ENCODE data around the gene SNIP1.
"Not testable (repeated sequence)": the region's sequence is repeated elsewhere in the genome, so short reads cannot be mapped to it uniquely, and the experiment has no call there.

The SNIP1 gene

DNA sequence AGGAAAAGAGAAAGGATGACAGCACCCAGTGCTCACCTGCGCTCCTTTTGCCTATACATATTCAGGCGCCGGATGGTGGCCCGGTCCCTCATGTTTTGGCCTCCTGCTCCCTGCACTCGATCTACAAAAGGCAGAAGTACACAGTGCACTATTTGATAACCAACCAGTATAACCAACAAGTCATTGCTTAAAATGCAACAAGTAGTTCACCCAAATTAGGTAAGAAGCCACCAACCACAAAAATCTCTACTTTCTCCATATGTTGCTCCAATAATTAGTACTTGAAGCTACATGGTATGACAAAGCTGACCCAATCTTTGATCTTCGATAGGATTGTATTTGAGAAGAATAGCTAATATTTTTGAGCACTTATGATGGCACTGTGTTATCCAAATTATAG is 39.6 kb upstream of the SNIP1 start:
- H3K4me3 ChIP-seq (replicated peaks; ENCODE audit: low read depth, low read length): no peak overlapping the region
- no peak for DNase-seq (ENCODE audit: low read depth)
- TF ChIP-seq, protein P1, sequence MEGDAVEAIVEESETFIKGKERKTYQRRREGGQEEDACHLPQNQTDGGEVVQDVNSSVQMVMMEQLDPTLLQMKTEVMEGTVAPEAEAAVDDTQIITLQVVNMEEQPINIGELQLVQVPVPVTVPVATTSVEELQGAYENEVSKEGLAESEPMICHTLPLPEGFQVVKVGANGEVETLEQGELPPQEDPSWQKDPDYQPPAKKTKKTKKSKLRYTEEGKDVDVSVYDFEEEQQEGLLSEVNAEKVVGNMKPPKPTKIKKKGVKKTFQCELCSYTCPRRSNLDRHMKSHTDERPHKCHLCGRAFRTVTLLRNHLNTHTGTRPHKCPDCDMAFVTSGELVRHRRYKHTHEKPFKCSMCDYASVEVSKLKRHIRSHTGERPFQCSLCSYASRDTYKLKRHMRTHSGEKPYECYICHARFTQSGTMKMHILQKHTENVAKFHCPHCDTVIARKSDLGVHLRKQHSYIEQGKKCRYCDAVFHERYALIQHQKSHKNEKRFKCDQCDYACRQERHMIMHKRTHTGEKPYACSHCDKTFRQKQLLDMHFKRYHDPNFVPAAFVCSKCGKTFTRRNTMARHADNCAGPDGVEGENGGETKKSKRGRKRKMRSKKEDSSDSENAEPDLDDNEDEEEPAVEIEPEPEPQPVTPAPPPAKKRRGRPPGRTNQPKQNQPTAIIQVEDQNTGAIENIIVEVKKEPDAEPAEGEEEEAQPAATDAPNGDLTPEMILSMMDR (IDR thresholded peaks at IDR 0.05; ENCODE audit: low read length, missing control alignments): no peak

DNA sequence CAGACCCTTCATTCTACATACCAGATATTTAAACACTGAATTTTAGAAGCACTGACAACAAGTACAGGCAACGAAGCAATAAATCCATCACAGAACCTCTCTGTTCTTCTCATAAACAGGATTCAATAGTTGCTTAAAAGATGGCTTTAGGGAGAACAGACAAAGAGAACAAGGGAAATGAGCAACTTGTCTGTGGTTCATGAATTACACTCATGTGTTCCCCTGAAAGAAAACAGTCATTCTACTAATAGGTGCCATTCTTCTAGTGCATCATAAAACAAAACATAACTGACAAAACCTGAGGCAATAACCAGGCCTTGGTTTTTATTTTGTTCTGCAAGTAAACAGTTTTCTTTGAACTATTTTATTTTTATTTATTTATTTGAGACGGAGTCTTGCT is 34.8 kb upstream of the SNIP1 start:
- TF ChIP-seq, protein P1 (IDR thresholded peaks at IDR 0.05; ENCODE audit: low read length, missing control alignments): no peak
- H3K4me3 ChIP-seq (replicated peaks; ENCODE audit: low read depth, low read length): no peak overlapping the region
- no peak for DNase-seq (ENCODE audit: low read depth)

DNA sequence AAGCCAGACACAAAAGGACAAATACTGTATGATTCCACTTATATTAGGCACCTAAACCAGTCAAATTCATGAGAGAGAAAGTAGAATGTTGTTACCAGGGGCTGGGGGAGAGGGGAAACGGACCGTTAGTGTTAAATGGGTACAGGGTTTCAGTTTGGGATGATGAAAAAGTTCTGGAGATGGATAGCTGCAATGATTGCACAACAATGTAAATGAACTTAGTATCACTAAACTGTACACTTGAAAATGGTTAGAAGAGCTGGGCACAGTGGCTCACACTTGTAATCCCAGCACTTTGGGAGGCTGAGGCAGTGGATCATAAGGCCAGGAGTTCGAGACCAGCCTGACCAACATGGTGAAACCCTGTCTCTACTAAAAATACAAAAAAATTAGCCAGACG is 30.5 kb upstream of the SNIP1 start:
- H3K4me3 ChIP-seq (replicated peaks; ENCODE audit: low read depth, low read length); DNase-seq (ENCODE audit: low read depth): not testable (repeated sequence)

DNA sequence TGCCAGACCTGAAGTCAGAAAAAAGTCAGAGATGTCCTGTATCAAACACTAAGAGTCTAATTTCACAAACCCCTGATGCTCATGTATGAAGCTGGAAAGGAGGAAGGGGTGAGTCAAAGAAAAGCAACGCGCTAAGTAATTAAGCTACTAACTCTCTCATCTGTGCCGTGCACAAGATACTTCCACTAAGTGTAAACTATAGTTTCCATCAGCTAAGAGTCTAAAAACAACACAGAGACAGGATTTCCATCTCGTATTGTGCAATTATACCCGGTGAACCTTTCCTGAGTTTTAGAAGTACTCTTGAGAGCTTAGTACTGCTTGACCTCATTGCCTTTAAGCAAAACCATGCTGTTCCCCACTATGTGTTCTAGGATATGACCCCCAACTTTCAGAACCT is 21.6 kb upstream of the SNIP1 start:
- peak; percentile 31 for DNase-seq (ENCODE audit: low read depth)
- no peak overlapping the region for H3K4me3 ChIP-seq (replicated peaks; ENCODE audit: low read depth, low read length)
- TF ChIP-seq, protein P1 (IDR thresholded peaks at IDR 0.05; ENCODE audit: low read length, missing control alignments): no peak

DNA sequence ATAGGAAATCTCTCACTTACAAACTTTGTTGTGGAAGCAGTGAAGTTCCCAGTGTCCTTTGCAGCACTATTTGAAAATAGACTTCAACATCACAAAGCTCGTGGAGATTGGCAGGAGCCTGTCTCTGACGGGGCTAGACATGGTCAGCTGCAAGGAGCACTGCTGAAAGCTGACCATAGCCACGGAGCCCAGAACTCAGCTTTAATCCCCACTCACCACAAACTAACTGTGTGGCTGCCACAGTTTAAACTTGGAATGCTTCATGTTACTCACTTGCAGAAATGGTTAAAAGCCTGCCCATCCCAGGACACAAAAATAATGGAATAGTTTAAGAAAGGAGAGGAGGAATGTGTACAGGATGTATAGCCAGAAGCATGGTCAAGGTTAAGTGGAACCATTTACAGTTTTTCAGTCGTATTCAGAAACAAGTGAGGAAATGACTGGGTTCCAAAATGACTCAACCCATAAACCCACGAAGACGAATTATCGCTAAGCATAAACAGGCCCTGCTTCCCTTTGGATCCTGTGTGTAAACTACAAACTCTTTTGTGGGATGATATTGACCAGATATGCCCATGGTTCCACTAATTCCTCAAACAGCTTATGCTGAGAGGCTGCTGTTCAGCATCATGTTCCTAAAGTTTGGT is 20.9 kb upstream of the SNIP1 start:
- H3K4me3 ChIP-seq (replicated peaks; ENCODE audit: low read depth, low read length): no peak overlapping the region
- peak; percentile 54 for DNase-seq (ENCODE audit: low read depth)
- TF ChIP-seq, protein P1 (IDR thresholded peaks at IDR 0.05; ENCODE audit: low read length, missing control alignments): no peak

DNA sequence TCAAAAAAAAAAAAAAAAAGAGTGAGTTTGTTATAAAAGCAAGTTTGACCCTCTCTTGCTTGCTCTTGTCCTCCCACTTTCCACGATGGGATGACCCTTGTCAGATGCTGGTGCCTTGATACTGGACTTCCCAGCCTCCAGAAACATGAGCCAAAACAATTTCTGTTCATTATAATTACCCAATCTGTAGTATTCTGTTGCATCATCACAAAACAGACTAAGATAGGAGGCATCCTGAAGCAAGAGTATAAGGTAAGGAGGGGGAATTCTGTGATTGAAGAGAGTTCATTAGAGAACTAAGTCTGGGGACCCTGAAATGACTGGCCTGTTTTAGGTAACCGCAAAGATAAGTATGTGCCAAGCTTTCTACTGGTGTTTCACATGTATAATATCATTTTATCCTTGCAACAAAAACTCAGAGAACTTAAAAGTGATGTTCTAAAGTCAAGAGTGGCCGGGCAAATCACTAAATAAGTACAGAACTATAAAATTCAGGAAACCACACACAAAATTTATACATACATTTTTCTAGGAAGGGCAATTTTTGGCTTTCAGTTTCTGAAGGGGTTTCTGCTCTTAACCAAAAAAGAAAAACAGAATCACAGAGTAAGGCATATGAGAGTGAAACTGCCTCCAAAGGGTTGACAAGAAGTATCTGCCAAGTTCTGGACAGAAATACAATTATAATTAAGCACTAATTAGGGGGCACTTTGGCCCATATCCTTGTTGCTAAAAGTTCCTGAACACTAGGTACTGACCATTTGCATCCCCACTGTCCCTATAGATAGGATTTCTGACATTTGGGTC is 16.6 kb upstream of the SNIP1 start:
- no peak overlapping the region for H3K4me3 ChIP-seq (replicated peaks; ENCODE audit: low read depth, low read length)
- TF ChIP-seq, protein P1 (IDR thresholded peaks at IDR 0.05; ENCODE audit: low read length, missing control alignments): no peak
- DNase-seq (ENCODE audit: low read depth): no peak

DNA sequence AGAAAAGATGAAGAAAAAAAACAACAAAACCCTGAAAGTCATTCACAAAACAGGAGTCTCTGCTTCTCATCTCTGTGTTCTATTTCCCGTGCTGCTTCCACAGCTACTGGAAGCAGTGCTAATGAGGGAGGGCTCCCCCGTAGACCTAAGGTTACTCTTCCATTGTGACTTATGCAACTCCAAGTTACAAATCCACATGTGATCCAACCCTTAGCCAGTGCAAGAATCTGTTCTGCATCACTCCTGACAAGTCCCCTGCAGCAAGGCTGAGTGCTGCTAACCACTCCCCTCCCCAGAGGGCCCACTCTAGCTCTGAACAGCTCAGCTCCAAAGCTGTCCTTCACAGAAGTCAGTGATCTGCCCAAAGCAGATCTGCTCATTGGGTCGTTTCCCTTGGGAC is 12.9 kb upstream of the SNIP1 start:
- DNase-seq (ENCODE audit: low read depth): no peak
- TF ChIP-seq, protein P1 (IDR thresholded peaks at IDR 0.05; ENCODE audit: low read length, missing control alignments): no peak
- H3K4me3 ChIP-seq (replicated peaks; ENCODE audit: low read depth, low read length): no peak overlapping the region

Measured in fibroblast of pulmonary artery (primary cell).